HEK293 (cell line): ENCODE data around the gene AK8.

Source experiments
- CTCF ChIP-seq: fragments of 450-650 bp; formaldehyde crosslinking; IDR thresholded peaks from 2 replicates; pipeline ENCODE4 v1.5.1; 2016; ENCODE audit warnings: missing biosample characterization, missing genetic modification characterization
- ZNF146 ChIP-seq: fragments of 450-650 bp; formaldehyde crosslinking; IDR thresholded peaks from 2 replicates; pipeline ENCODE4 v1.5.1; 2016; ENCODE audit warnings: missing biosample characterization, missing genetic modification characterization
- ZNF23 ChIP-seq: fragments of 450-650 bp; formaldehyde crosslinking; IDR thresholded peaks from 2 replicates; pipeline ENCODE4 v1.5.1; 2016; ENCODE audit warnings: missing biosample characterization, missing genetic modification characterization, borderline replicate concordance
- ZNF449 ChIP-seq: fragments of 450-650 bp; formaldehyde crosslinking; IDR thresholded peaks from 2 replicates; pipeline ENCODE4 v1.5.1; 2017; ENCODE audit warnings: missing biosample characterization, mild to moderate bottlenecking, missing genetic modification characterization, moderate library complexity
- ZNF580 ChIP-seq: fragments of 450-650 bp; formaldehyde crosslinking; IDR thresholded peaks from 2 replicates; pipeline ENCODE4 v1.5.1; 2016; ENCODE audit warnings: missing biosample characterization, missing genetic modification characterization
- ZSCAN4 ChIP-seq: fragments of 450-650 bp; formaldehyde crosslinking; IDR thresholded peaks from 2 replicates; pipeline ENCODE4 v1.5.1; 2017; ENCODE audit warnings: missing biosample characterization, missing genetic modification characterization

GRCh38 chr9:132752877-132753592 lies 125.0 kb downstream of the AK8 start:
- TF ChIP-seq ZNF449 (no peak), ZSCAN4 (no peak), ZNF580 (tag by site-specific recombination) (0 out of 2 replicates have a peak, but pooled peaks have one; percentile 25), CTCF (no peak), ZNF146 (tag by site-specific recombination) (no peak), ZNF23 (tag by site-specific recombination) (no peak)
